22Rv1 (cell line): Measurements from ENCODE around the gene FAM20A.

ENCODE experiments used
- CTCF ChIP-seq: fragments of 450-650 bp; IDR thresholded peaks from 2 replicates; pipeline ENCODE4 v1.5.1; 2017; ENCODE audit warnings: mild to moderate bottlenecking
- ZFX ChIP-seq: fragments of 450-650 bp; IDR thresholded peaks from 2 replicates; pipeline ENCODE4 v1.6.1; 2017; ENCODE audit warnings: antibody characterized with exemption, borderline replicate concordance

GRCh38 chr17:68595496-68595895 lies 5.7 kb downstream of the FAM20A start:
- TF ChIP-seq CTCF (no peak), ZFX (no peak)
